ENCODE measurements around the gene CAMKK2.
"Not testable (repeated sequence)": the region's sequence is repeated elsewhere in the genome, so short reads cannot be mapped to it uniquely, and the experiment has no call there.

Gene CAMKK2

GRCh38 chr12:121299662-121300061 is 3.2 kb upstream of the CAMKK2 start:
- POLR2A ChIA-PET: no interaction called here
- Histone ChIP-seq H3K9me3 (ENCODE audit: control insufficient read depth, insufficient read depth, low read depth, low read length) (no peaks in the 10 kb centered on the region), H3K4me3 (ENCODE audit: low read depth, low read length) (no peak overlapping the region), H3K27ac (ENCODE audit: extremely low read depth, low read depth, low read length) (no peak overlapping the region), H3K4me1 (ENCODE audit: control insufficient read depth, insufficient read depth, low read length) (no peaks in the 10 kb centered on the region), H3K36me3 (ENCODE audit: control insufficient read depth in 2 of 2, insufficient read depth in 1 of 2, low read length in 2 of 2) (no peaks in the 10 kb centered on the region)
- no peak for TF ChIP-seq KLF7 (tag by site-specific recombination; IDR thresholded peaks at IDR 0.05; ENCODE audit: borderline replicate concordance)
- TF ChIP-seq MZF1 (tag by site-specific recombination; IDR thresholded peaks at IDR 0.05; ENCODE audit: borderline replicate concordance): no peak
- TF ChIP-seq EGR2 (tag by site-specific recombination; IDR thresholded peaks at IDR 0.05; ENCODE audit: low read depth): no peak
- peak; percentile 62; the same call in 1 of the 2 replicates for TF ChIP-seq ZBTB44 (tag by site-specific recombination; IDR thresholded peaks at IDR 0.05)
- no peak for TF ChIP-seq ZNF571 (tag by site-specific recombination; IDR thresholded peaks at IDR 0.05)
- peak; percentile 74; the same call in 1 of the 2 replicates for TF ChIP-seq ZNF121 (tag by site-specific recombination; IDR thresholded peaks at IDR 0.05)
- no peak for TF ChIP-seq ZNF24 (tag by site-specific recombination; IDR thresholded peaks at IDR 0.05)
- TF ChIP-seq ZXDB (tag by site-specific recombination; IDR thresholded peaks at IDR 0.05): 0 out of 2 replicates have a peak, but pooled peaks have one; percentile 3
- TF ChIP-seq ZNF37A (tag by site-specific recombination; IDR thresholded peaks at IDR 0.05): no peak
- no peak for TF ChIP-seq ZNF707 (tag by site-specific recombination; IDR thresholded peaks at IDR 0.05)
- TF ChIP-seq ZEB2 (tag by site-specific recombination; IDR thresholded peaks at IDR 0.05): no peak
- CTCF ChIA-PET: interaction anchor here (0.6 kb wide), 1 partner anchor 69 kb away, joined by 4 read pairs; no protein-coding TSS in a partner anchor

- H3K36me3 ChIP-seq (ENCODE audit: control insufficient read depth in 2 of 2, insufficient read depth in 1 of 2, low read length in 2 of 2); H3K9me3 ChIP-seq (ENCODE audit: control insufficient read depth, insufficient read depth, low read depth, low read length); H3K27ac ChIP-seq (ENCODE audit: extremely low read depth, low read depth, low read length); H3K4me1 ChIP-seq (ENCODE audit: control insufficient read depth, insufficient read depth, low read length); H3K4me3 ChIP-seq (ENCODE audit: low read depth, low read length); CTCF ChIA-PET: not testable (repeated sequence)
- POLR2A ChIA-PET: interaction anchor here (0.9 to 2.2 kb wide), 2 partner anchors 54 to 101 kb away, joined by 3 to 11 read pairs; partner anchors contain the start of genes ANAPC5 and RNF34
Measured at GRCh38 chr12:121298411-121298810, 1.9 kb upstream of the CAMKK2 start.

GRCh38 chr12:121297435-121297991 is 1.0 kb upstream of the CAMKK2 start:
- H3K4me3 ChIP-seq (ENCODE audit: low read depth, low read length): peak overlapping the region; percentile 76
- no peaks in the 10 kb centered on the region for H3K4me1 ChIP-seq (ENCODE audit: control insufficient read depth, insufficient read depth, low read length)
- CTCF ChIA-PET: no interaction called here
- POLR2A ChIA-PET: interaction anchor here (0.6 to 2.2 kb wide), 6 partner anchors 7 to 102 kb away, joined by 3 to 11 read pairs (median 4); partner anchors contain the start of genes ANAPC5 and RNF34
- H3K9me3 ChIP-seq (ENCODE audit: control insufficient read depth, insufficient read depth, low read depth, low read length): no peaks in the 10 kb centered on the region
- peaks cover 5 to 12% of the 10 kb centered on the region in 2 experiments; a peak in 2 of 3 replicates for H3K36me3 ChIP-seq (ENCODE audit: control insufficient read depth in 2 of 2, insufficient read depth in 1 of 2, low read length in 2 of 2)
- peak overlapping the region; percentile 59; the same call in 1 of the 2 replicates for H3K27ac ChIP-seq (ENCODE audit: extremely low read depth, low read depth, low read length)
- peak; percentile 65 for TF ChIP-seq ZBTB20 (tag by site-specific recombination; IDR thresholded peaks at IDR 0.05)
- 0 out of 2 replicates have a peak, but pooled peaks have one; percentile 2 for TF ChIP-seq ZNF654 (tag by site-specific recombination; IDR thresholded peaks at IDR 0.05; ENCODE audit: low read depth)
- TF ChIP-seq ZSCAN30 (tag by site-specific recombination; IDR thresholded peaks at IDR 0.05): no peak
- no peak for TF ChIP-seq PRDM4 (tag by site-specific recombination; IDR thresholded peaks at IDR 0.05)
- peak; percentile 5; the same call in 1 of the 2 replicates for TF ChIP-seq SP2 (tag by site-specific recombination; IDR thresholded peaks at IDR 0.05)
- no peak for TF ChIP-seq ZNF626 (tag by site-specific recombination; IDR thresholded peaks at IDR 0.05)
- no peak; the same call in 1 of the 2 replicates for TF ChIP-seq ZNF600 (tag by site-specific recombination; IDR thresholded peaks at IDR 0.05)
- peak; percentile 40 for TF ChIP-seq EGR2 (tag by site-specific recombination; IDR thresholded peaks at IDR 0.05; ENCODE audit: low read depth)
- no peak for TF ChIP-seq ZFP69B (tag by site-specific recombination; IDR thresholded peaks at IDR 0.05)
- no peak for TF ChIP-seq KLF7 (tag by site-specific recombination; IDR thresholded peaks at IDR 0.05; ENCODE audit: borderline replicate concordance)
- no peak for TF ChIP-seq INSM2 (tag by site-specific recombination; IDR thresholded peaks at IDR 0.05)
- TF ChIP-seq ZNF548 (tag by site-specific recombination; IDR thresholded peaks at IDR 0.05): no peak
- peak; percentile 40; the same call in 1 of the 2 replicates for TF ChIP-seq ZNF335 (tag by site-specific recombination; conservative IDR thresholded peaks at IDR 0.05)
- no peak for TF ChIP-seq ZNF292 (tag by site-specific recombination; IDR thresholded peaks at IDR 0.05; ENCODE audit: borderline replicate concordance, low read depth)
- 0 out of 2 replicates have a peak, but pooled peaks have one; percentile 7 for TF ChIP-seq ZNF558 (tag by site-specific recombination; IDR thresholded peaks at IDR 0.05)
- TF ChIP-seq ZFHX2 (tag by site-specific recombination; conservative IDR thresholded peaks at IDR 0.05): peak; percentile 79
- TF ChIP-seq HOXC10 (CRISPR knock-in tag; IDR thresholded peaks at IDR 0.05): no peak
